Measurements from ENCODE around the gene NOVA2. TPM values are rescaled to one million over a fixed set of nuclear protein-coding genes. Genes with fewer than 3 reads are reported as not detected.

Gene NOVA2, protein sequence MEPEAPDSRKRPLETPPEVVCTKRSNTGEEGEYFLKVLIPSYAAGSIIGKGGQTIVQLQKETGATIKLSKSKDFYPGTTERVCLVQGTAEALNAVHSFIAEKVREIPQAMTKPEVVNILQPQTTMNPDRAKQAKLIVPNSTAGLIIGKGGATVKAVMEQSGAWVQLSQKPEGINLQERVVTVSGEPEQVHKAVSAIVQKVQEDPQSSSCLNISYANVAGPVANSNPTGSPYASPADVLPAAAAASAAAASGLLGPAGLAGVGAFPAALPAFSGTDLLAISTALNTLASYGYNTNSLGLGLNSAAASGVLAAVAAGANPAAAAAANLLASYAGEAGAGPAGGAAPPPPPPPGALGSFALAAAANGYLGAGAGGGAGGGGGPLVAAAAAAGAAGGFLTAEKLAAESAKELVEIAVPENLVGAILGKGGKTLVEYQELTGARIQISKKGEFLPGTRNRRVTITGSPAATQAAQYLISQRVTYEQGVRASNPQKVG
- polyA plus RNA-seq (ENCODE audit: insufficient read length in 10 of 10), result 1 to 10 TPM; 2.8 to 5.5 (median 4.0) TPM
- long read RNA-seq, donor 1, result 0 reads
- long read RNA-seq, donor 2, result 0 reads
- long read RNA-seq, donor 3, result 0 reads
- long read RNA-seq, donor 4, result 0 reads
- long read RNA-seq, donor 5, full-length matches to known transcripts, result 1 of 1 reads
- long read RNA-seq, donor 5, partial matches to known transcripts, result 0 of 1 reads
- long read RNA-seq, donor 5, other reads (novel, unspliced or antisense), result 0 of 1 reads
- long read RNA-seq, donor 6, result 0 reads
- long read RNA-seq, donor 7, result 0 reads
- long read RNA-seq, donor 8, result 0 reads
- long read RNA-seq, donor 9, result 0 reads

DNA sequence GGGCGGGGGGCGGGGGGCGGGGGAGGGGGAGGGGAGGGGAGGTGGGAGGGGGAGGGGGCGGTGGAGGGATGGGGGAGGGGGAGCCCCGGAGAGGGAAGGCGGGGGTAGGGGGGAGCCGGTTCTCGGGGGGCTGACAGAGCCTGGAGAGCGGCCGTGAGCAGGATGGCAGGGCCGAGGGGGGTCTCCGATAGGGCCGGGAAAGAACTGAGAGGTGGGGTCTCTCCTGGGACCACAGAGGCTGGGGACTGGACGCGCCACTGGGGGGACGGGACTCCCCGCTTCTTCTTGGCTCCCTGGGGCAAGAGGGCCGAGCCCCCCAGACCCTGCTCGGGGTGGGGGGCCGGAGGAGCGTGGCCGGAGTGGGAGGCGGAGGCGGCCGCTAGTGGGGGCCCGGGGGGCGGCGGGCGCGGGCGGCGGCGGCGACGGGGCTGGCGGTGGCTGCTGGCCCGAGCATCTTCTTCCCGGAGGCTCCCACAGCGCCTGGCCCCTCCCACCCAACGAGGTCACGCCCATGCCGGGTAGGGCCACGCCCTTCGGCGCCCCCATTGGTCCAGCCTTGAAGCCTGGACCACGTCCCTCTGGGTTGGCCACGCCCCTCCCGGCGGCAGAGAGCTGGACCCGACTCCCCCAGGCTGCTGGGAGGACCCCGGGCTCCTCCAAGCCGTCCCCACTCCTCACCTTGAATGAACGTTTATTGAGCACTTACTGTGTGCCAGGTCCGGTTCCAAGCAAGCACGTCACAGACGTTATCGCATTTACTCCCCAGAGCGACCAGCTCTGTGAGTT lies at the start of gene NOVA2:
Gene NOVA2 (minus strand): TSS at position 313 of the 786 bp plus-strand sequence. CDS start 514 bp downstream, outside the sequence.
- DNase-seq, result peak in 2 of 3 donors; percentile 39 to 56

DNA sequence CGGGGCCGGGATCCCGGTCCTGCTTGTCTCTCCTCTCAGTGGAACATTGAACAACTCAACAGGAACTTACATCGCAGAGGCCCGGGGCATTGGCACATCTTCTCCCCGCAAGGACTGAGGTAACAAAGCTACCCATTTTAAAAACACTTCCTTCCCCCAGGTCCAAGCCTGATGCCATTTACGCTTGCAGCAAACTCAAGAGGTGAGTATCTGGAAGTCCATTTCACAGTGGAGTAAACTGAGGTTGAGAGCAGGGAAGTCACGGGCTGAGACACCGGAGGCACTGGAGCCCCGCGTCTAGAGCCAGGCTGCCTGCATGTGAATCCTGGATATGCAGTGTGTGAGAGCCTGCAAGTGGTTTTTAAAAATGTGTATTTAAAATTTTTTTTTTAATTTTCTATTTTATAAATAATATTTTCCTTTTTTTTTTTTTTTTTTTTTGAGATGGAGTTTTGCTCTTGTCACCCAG lies 49.7 kb upstream of the NOVA2 start:
- no peak for DNase-seq

DNA sequence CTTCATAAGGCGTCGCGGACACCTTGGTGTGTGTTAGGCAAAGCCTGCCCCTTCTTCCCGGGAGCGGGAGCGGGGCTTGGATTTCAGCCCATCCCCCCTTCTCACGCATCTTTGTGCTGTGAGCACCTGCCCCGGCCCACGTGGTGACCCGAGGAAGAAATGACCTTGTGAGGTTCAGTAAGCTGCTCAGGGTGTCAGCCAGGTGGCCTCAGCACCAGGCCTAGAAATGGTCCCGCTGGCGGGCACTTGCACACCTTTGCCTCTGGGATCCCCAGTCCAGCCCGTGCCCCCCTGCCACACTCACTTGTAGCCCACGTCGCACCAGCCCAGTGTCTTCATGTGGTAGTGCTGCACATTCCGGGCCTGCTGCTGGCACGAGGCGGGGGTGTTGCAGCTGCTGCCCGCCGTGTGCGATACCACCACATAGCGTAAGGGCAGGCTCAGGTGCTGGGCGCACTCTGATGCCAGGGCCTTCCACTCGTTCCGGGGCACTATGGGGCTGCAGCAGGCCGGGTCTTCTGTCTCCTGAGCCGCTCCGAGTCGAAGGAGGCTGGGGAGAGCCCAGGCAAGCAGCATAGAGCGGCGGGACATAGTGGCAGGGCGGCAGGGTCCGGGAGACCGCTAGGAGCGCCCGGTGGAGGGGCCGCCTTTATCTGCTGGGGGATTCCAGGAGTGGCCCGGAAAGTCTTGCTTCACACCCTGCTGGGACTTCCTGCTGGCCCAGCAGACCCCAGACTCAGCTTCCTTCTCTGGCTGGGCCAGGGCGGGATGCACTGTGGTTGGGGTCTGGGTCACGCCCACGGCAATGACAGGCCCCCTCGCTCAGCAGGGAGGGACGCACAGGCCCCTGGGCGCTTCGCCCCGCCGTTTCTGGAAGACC lies 49.0 kb upstream of the NOVA2 start, which contains the start of gene PGLYRP1:
Gene PGLYRP1 (minus strand): TSS at position 623 of the 880 bp plus-strand sequence. CDS start 32 bp downstream, at position 591.
- DNase-seq, result no peak

DNA sequence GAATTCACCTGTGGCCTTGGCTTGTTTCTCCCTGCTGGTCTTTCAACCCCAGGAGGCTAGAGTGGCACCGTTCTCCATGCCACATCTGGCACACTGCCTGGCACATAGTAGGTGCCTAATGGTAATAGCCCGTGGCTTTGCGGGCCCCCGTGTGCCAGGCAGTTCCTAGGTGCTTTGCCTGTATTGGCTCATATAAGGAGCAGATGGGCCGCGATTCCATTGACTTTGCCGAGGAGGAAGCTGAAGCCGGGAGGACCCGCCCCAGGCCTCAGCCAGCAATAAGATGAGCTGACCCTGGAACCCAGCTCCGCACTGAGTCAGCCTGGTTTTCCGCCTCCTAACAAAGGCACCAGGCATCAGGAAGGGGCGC lies 48.4 kb upstream of the NOVA2 start:
- no peak for DNase-seq

DNA sequence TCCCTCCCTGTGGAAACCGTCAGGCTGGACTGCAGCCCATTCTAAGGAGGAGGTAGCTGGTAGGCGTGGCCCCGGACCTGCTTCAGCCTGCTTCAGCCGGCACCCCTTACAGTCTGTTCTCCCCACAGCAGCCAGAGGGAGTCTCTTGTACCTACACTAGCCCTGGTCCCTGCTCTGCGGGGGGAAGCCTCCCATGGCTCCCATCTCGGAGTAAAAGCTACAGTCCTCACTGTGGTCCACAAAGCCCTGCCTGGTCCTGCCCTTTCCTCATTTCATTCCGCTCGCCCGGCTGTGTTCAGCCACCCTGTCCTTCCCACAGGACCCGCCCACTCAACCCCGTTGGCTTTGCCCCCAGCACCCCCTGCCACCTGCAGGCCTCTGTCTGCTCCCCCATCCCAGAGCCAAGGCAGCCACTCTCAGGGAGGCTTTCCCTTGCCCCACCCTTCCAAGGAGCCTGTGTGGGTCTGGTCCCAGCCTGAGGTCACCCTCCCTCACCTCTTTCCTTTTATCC lies 47.9 kb upstream of the NOVA2 start:
- no peak for DNase-seq

DNA sequence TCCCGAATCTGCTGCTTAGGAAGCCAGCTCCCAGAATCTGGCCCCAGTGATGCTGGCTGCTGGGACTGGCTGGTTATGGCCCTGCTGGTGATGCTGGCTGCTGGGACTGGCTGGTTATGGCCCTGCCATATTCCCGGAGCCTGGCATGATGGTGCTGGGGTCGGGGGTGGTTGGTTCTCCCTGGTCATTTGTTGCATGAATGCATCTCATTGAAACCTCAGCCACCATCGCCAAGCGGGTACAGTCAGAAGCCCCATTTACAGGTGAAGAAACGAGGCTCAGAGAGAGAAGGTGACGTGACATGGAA lies 47.1 kb upstream of the NOVA2 start:
- DNase-seq, result no peak

DNA sequence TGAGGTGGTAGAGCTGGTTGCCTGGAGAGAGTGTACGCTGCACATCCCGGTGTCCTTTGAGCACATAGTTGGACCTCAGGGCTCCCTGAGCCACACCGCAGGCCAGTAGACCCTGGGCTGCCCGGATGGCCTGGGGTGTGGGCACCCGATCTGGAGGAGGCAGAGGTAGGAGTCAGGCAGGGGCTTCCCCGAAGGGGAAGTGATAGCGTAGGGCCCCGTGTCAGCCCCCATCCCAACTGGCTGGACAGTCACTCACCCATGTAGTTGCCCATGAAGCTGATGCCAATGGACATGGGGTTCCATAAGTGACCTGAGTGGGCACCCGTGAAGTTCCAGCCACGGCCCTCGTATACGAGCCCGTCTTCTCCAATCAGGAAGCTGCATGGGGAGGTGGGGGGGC lies 45.6 kb upstream of the NOVA2 start:
- DNase-seq, result no peak

DNA sequence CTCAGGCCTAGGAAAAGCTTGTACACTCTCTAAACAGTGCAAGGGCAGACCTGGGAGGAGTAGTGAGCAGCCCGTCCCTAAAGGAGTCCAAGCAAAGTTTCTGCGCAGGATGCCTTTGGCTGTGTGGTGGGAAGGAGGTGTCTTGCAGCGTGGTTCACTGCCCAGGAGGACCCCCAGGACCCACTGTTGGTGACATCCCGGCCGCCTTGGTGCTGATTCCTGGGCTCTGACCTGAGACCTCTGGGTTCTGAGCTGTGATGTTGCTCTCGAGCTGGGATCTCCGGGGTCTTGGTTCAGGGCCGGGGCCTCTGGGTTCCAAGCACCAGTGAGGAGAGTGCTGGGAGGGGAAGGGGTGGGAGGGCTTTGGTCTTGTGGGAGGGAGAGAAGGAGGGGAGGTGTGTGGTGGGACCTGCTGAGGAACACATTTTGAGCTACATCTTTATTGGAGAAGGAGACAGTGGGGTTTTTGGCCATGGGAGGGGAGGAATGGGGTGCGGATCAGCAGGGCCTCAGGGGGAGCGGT lies 45.1 kb upstream of the NOVA2 start:
- no peak for DNase-seq

DNA sequence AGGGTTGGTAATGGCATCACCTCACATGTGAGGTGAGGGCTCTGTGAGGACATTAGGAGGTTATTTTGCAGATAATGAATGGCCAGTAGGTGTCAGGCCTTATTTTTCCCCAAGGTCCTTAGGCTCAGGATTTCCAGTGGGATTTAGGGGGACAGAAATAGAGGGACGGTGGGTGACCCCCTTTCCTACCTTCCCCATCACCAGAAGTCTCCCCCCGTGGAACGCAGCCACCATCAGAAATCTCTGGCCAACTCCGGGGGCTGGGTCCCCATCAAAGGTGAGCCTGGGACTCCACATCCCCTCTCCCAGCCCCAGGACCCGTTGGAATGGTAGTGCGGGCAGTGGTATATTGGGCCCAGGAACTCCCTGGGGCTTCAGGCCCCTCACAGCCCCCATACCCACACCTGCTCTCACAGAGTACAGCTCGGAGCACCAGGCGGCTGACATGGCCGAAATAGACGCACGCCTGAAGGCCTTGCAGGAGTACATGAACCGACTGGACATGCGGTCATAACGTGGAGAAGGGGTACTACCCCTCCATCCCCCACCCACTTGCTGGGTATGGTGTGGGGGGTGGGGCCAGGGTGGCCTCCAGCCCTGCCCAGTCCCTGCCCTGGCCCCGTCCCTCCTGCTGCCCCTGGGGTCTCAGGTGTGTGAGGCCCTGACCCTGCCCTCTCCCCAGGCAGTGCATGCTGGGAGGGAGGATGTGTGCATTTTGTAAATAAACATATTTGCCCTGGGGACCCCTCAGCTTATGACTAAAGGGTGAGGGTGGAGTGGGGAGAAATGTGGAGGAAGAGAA lies 44.4 kb upstream of the NOVA2 start:
- DNase-seq, result no peak

DNA sequence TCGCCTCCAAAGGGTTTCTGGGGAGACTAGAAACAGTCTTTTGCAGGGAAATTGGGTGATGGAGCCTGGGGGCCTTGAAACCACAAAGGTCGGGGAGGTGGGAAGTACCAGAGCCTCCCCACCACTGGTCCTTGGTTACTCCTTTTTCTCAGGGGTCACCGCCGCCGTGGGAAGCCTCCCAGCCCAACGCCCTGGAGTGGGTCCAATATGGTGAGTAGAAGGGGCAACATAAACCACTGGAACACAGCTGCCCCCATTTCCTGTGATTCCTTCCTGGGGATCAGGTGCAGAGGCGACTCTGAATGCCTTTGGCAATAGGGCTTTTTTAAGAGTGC lies 43.4 kb upstream of the NOVA2 start:
- DNase-seq, result no peak

DNA sequence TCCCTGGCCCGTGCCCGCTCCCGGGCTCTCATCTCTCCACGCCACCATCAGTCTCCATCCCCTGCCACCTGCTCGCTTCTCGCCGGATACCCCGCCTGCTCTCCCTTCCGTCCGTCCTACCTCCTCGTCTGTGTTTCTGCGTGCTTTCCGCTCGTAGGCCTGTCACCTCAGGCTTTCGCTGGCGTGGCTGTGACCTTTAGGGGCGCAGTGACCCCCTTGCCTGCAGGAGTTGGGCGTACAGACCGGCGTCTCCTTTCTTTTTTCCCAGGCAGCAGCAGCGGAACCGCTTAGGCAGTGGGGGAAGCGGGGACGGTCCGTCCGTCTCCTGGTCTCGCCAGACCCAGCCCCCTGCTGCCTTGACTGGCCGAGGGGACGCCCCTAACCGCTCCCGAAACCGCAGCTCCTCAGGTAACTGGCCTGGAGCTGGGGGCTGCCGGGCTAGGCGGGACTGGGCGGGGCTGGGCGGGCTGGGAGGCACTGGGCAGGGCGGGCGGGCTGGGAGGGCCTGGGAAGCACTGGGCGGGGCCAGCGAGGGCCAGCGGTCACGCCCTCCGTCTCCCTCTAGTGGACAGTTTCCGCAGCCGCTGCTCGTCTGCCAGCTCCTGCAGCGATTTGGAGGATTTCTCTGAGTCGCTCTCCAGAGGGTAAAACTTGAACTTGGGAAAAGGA lies 42.9 kb upstream of the NOVA2 start:
- DNase-seq, result peak; percentile 73 to 92 (median 85)

DNA sequence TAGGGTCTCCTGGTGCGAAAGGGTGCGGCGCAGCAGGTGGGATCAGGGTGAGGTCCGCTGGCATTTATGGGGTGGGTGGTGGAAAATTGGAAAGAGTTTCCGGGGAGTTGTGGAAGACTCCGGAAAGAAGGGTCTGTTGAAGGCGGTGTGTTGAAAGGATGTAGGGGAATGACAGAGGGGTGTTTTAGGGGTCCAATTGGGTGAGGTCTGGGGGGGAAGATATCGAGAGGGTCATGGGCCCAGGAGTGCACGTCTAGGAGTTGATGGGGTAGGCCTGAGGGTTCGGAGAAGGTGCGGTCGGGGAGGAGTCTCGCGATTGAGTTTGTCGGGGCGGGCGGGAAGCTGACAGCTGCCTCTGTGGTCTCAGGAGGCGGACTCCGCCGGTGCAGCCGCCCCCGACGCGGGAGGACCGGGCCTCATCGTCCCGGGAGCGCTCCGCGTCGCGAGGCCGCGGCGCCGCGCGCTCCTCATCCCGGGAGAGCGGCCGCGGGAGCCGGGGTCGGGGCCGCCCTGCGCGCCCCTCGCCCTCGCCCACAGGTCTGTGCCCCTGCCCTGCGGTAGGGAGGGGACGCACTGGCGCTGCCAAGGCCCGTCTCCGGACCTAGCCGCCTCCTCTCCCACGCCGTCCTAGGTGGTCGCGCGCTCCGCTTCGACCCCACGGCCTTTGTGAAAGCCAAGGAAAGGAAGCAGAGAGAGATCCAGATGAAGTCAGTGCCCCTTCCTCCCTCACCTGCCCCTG lies 42.2 kb upstream of the NOVA2 start:
- DNase-seq, result no peak

DNA sequence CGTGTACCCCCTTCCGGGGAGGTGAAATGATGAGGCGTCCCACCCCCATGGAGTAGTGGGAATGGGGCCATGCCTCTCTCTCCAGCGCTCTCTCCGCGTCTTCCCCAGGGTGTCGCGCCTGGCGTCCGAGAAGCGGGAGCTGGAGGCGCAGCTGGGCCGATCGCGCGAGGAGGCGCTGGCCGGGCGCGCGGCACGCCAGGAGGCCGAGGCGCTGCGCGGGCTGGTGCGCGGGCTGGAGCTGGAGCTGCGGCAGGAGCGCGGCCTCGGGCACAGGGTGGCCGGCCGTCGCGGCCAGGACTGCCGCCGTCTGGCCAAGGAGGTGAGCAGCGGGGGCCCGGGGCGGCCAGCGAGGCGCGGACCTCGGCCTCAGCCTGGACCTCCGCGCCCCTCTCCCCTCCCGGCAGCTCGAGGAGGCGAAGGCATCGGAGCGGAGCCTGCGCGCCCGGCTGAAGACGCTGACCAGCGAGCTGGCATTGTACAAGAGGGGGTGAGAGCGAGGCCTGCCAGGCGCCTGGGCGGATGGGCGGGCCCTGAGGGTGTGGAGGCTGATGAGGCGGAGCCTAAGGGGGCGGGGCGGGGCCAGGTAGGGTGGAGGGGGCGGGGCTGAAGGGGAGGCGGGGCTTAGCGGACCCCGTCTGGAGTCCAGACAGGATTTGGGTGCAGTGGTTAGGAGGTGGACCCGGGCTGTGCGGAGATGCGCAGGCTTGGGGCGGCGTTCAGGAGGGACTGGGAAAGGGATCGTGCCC lies 41.4 kb upstream of the NOVA2 start:
- peak in 1 of 3 donors; percentile 52 for DNase-seq

DNA sequence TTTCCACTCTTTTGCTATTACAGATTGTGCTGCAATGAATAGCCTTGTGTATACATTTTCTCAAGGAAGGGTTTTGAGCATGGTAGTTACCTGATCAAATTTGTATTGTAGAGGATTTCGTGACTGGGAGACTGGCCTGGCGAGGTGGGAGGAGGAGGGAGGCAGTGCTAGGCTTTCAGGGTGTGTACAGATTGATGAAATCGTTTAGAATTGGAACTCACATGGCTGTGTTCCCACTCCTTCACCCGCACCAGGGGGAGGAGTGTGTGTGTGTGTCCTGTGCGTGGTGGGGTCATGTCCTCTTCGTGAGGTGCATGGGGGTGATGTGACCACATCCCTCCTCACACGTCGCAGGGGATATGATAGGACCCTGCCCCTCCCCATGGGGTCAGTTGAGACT lies 40.9 kb upstream of the NOVA2 start:
- no peak for DNase-seq

DNA sequence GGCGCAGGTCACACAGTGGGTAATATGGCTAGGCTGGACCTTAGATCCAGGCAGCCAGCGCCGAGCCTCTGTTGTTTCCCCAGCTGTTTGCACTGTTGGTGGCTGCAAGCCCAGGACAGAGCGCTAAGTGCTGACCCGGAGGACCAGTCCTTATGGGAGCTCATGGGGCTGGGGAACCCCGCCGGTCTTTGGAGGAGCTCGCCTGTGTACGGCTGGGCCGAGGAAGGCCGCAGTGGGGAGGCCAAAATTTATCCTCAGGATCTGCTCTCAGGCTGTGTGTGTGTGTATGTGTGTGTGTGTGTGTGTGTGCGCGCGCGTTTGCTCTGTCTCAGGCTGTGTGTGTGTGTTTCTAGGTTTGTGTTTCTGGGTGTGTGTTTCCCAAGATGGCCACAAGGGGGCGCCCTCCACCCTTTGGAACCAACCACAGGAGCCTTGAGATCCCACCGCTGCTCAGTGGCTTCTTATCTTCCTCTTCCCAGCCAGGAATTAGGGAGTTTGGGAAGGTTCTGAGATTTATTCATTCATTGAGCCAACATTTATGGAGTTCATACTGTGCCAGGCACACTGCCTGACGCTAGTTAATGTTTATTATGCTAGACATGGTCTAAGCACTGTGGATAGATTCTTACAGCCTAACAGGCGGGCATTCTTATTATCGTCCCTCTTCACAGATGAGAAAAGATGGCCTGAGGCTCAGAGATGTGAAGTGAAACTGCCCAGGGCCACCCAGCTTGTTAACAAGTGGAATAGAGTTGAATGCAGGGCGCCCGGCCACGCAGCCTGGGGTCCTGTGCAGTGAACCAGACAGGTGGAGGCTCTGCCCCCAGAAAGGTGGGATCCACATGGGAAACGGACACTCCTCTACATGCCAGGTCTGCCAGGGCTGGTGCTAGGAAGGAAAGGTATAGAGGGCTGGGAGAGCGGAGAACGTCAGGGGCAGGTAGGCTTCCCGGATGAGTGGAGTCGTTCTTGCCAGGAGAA lies 36.2 kb upstream of the NOVA2 start:
- DNase-seq, result peak in 2 of 3 donors; percentile 52 to 65

DNA sequence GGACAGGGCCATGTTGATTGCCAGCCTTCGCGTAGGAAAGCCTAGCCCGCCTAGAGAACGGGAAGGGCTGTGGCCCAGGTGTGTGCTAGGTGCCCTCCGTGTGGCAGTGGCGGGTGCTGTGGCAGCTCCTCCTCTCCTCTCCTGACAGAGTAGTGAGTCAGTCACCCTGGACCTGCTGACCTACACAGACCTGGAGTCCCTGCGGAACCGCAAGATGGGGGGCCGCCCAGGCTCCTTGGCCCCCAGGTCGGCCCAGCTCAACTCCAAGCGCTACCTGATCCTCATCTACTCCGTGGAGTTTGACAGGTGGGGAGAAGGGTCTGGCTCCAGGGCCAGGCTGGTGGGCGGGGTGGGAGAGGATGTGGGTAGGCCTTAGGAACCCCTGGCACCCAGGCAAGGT lies 32.7 kb upstream of the NOVA2 start:
- DNase-seq, result no peak

Data from muscle of back (tissue), 13 donors.